ENCODE measurements around the gene RAB37. TPM values are rescaled to one million over a fixed set of nuclear protein-coding genes. Genes with fewer than 3 reads are reported as not detected.

RAB37 gene
- polyA plus RNA-seq, 1 of the 3 experiments (the other 2 are of a cell fraction) = 0.25 TPM

- Histone ChIP-seq H3K9ac (no peak overlapping the region), H2AFZ (ENCODE audit: low read depth) (no peak overlapping the region), H4K20me1 (ENCODE audit: insufficient read depth) (no peaks in the 10 kb centered on the region), H3K79me2 (ENCODE audit: insufficient read depth) (peaks cover 16% of the 10 kb centered on the region), H3K4me2 (no peak overlapping the region), H3K4me3 (ENCODE audit: low read depth in 2 of 2, low read length in 1 of 2) (no peak overlapping the region), H3K36me3 (replicated peaks in 1 of 2; ENCODE audit: control insufficient read depth in 1 of 2, insufficient read depth in 2 of 2, low read length in 1 of 2) (no peaks in the 10 kb centered on the region), H3K9me2 (no peaks in the 10 kb centered on the region), H3K9me3 (no peaks in the 10 kb centered on the region), H3K27me3 (ENCODE audit: insufficient read depth) (no peaks in the 10 kb centered on the region), H3F3A (replicated peaks; ENCODE audit: insufficient read depth) (peaks cover 14% of the 10 kb centered on the region), H3K4me1 (ENCODE audit: control insufficient read depth in 1 of 2, insufficient read depth in 2 of 2, low read depth in 1 of 2, low read length in 1 of 2) (peaks cover 0 to 23% of the 10 kb centered on the region in 2 experiments; a peak in 1 of 4 replicates), H3K27ac (ENCODE audit: low read depth in 2 of 2, low read length in 1 of 2) (no peak overlapping the region)
- TF ChIP-seq SMC3 (IDR thresholded peaks at IDR 0.05; ENCODE audit: low read depth, low read length) = no peak
- whole genome bisulfite sequencing (ENCODE audit: low lambda C conversion rate) = 81% methylated on average over 5 of the region's 5 CpGs
- ChIA-PET CTCF (interaction anchor here (0.7 to 21.6 kb wide), 14 partner anchors 10 to 378 kb away, joined by 3 to 1361 read pairs (median 6); partner anchors contain the start of genes CD300H, GRIN2C, NAT9 and RAB37), POLR2A (interaction anchor here (1.2 to 3.1 kb wide), 4 partner anchors 15 to 26 kb away, joined by 4 to 20 read pairs (median 6); no protein-coding TSS in a partner anchor)
- DNase-seq = no peak
Observed at GRCh38 chr17:74746376-74746775, 9.3 kb downstream of the RAB37 start.

DNA sequence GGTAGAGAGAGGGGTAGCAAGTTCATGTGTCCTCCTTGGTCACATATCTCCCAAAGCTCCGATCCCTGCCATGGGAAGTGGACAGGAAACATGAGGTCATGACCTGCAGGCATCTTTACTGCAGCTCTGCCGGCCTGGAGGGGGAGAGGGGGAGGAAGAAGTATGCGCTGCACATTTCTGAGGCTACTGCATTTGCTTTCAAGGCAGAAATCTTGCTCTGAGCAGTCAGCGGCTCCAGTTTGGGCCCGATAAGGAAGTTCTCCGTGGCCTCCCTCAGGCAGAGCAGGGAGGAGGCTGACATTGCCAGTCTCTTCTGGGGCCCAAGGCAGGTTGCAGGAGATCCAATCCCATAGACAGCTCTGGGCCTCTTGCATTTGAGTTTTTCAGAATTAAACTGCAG, 9.9 kb downstream of the RAB37 start:
- H3K9me2 ChIP-seq = no peaks in the 10 kb centered on the region

More for the DNA sequence above, 9.9 kb downstream of the RAB37 start:
- H3F3A ChIP-seq (replicated peaks; ENCODE audit: insufficient read depth) = peaks cover 14% of the 10 kb centered on the region
- H4K20me1 ChIP-seq (ENCODE audit: insufficient read depth) = no peaks in the 10 kb centered on the region
- H3K36me3 ChIP-seq (replicated peaks in 1 of 2; ENCODE audit: control insufficient read depth in 1 of 2, insufficient read depth in 2 of 2, low read length in 1 of 2) = no peaks in the 10 kb centered on the region
- POLR2A ChIA-PET = interaction anchor here (1.2 to 3.1 kb wide), 3 partner anchors 20 to 25 kb away, joined by 4 to 20 read pairs (median 5); no protein-coding TSS in a partner anchor
- DNase-seq = no peak
- H3K79me2 ChIP-seq (ENCODE audit: insufficient read depth) = peaks cover 16% of the 10 kb centered on the region
- no peak overlapping the region for H3K4me2 ChIP-seq
- H2AFZ ChIP-seq (ENCODE audit: low read depth) = no peak overlapping the region
- WGBS (ENCODE audit: low lambda C conversion rate) = 75% methylated on average over 6 of the region's 6 CpGs
- H3K27me3 ChIP-seq (ENCODE audit: insufficient read depth) = no peaks in the 10 kb centered on the region
- no peak overlapping the region for H3K27ac ChIP-seq (ENCODE audit: low read depth in 2 of 2, low read length in 1 of 2)
- TF ChIP-seq RAD21 (IDR thresholded peaks at IDR 0.05; ENCODE audit: low read length) (no peak), MEF2A (IDR thresholded peaks at IDR 0.05; ENCODE audit: borderline replicate concordance, low read depth) (no peak), GABPA (IDR thresholded peaks at IDR 0.05; ENCODE audit: low read depth) (no peak), EP300 (IDR thresholded peaks at IDR 0.05; ENCODE audit: borderline replicate concordance in 1 of 2, low read depth in 1 of 2, low read length in 1 of 2) (no peak), ELF1 (IDR thresholded peaks at IDR 0.05) (no peak), FOXM1 (IDR thresholded peaks at IDR 0.05; ENCODE audit: low read depth) (no peak), MAX (IDR thresholded peaks at IDR 0.05; ENCODE audit: low read depth) (no peak), RXRA (IDR thresholded peaks at IDR 0.05; ENCODE audit: borderline replicate concordance, low read depth) (no peak), GATA2 (CRISPR knock-in tag; IDR thresholded peaks at IDR 0.05) (no peak), EZH2phosphoT487 (IDR thresholded peaks at IDR 0.05; ENCODE audit: borderline replicate concordance, low read depth) (no peak), RFX5 (IDR thresholded peaks at IDR 0.05; ENCODE audit: low read length) (no peak), TCF12 (IDR thresholded peaks at IDR 0.05) (no peak), JUND (IDR thresholded peaks at IDR 0.05) (no peak), TEAD4 (IDR thresholded peaks at IDR 0.05; ENCODE audit: borderline replicate concordance, insufficient read depth) (no peak), FOSL2 (IDR thresholded peaks at IDR 0.05; ENCODE audit: borderline replicate concordance, low read depth) (no peak)
- TF ChIP-seq, protein P1, sequence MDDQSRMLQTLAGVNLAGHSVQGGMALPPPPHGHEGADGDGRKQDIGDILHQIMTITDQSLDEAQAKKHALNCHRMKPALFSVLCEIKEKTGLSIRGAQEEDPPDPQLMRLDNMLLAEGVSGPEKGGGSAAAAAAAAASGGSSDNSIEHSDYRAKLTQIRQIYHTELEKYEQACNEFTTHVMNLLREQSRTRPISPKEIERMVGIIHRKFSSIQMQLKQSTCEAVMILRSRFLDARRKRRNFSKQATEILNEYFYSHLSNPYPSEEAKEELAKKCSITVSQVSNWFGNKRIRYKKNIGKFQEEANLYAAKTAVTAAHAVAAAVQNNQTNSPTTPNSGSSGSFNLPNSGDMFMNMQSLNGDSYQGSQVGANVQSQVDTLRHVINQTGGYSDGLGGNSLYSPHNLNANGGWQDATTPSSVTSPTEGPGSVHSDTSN (IDR thresholded peaks at IDR 0.05) = no peak
- TF ChIP-seq, protein P2, sequence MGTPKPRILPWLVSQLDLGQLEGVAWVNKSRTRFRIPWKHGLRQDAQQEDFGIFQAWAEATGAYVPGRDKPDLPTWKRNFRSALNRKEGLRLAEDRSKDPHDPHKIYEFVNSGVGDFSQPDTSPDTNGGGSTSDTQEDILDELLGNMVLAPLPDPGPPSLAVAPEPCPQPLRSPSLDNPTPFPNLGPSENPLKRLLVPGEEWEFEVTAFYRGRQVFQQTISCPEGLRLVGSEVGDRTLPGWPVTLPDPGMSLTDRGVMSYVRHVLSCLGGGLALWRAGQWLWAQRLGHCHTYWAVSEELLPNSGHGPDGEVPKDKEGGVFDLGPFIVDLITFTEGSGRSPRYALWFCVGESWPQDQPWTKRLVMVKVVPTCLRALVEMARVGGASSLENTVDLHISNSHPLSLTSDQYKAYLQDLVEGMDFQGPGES (IDR thresholded peaks at IDR 0.05; ENCODE audit: low read depth, low read length) = no peak
- H3K4me1 ChIP-seq (ENCODE audit: control insufficient read depth in 1 of 2, insufficient read depth in 2 of 2, low read depth in 1 of 2, low read length in 1 of 2) = peaks cover 0 to 29% of the 10 kb centered on the region in 2 experiments; a peak in 1 of 4 replicates
- H3K9ac ChIP-seq = no peak overlapping the region
- CTCF ChIA-PET = interaction anchor here (0.7 to 21.6 kb wide), 10 partner anchors 10 to 379 kb away, joined by 3 to 1361 read pairs (median 22); partner anchors contain the start of genes CD300H, GRIN2C, NAT9 and RAB37
- no peaks in the 10 kb centered on the region for H3K9me3 ChIP-seq
- no peak overlapping the region for H3K4me3 ChIP-seq (ENCODE audit: low read depth in 2 of 2, low read length in 1 of 2)

Data from SK-N-SH (cell line).